Sigmoid colon (tissue), 3 donors: ENCODE data around the gene PROC.

Experiments
- POLR2A ChIP-seq, 2 donors: fragments of 450-650 bp; IDR thresholded peaks; one replicate each; pipeline ENCODE4 v1.6.1; 2016; ENCODE audit warnings: antibody characterized with exemption in 2 of 2, mild to moderate bottlenecking in 2 of 2, moderate library complexity in 2 of 2
- TF ChIP-seq, protein P1 (sequence below), 4 experiments: fragments of 450-650 bp in 3 of 4; fragments of 200-600 bp in 1 of 4; IDR thresholded peaks; one replicate each; pipeline ENCODE4 v1.5.1; 2016 to 2019; ENCODE audit warnings: antibody characterized with exemption in 4 of 4, mild to moderate bottlenecking in 3 of 4, moderate library complexity in 2 of 4

DNA sequence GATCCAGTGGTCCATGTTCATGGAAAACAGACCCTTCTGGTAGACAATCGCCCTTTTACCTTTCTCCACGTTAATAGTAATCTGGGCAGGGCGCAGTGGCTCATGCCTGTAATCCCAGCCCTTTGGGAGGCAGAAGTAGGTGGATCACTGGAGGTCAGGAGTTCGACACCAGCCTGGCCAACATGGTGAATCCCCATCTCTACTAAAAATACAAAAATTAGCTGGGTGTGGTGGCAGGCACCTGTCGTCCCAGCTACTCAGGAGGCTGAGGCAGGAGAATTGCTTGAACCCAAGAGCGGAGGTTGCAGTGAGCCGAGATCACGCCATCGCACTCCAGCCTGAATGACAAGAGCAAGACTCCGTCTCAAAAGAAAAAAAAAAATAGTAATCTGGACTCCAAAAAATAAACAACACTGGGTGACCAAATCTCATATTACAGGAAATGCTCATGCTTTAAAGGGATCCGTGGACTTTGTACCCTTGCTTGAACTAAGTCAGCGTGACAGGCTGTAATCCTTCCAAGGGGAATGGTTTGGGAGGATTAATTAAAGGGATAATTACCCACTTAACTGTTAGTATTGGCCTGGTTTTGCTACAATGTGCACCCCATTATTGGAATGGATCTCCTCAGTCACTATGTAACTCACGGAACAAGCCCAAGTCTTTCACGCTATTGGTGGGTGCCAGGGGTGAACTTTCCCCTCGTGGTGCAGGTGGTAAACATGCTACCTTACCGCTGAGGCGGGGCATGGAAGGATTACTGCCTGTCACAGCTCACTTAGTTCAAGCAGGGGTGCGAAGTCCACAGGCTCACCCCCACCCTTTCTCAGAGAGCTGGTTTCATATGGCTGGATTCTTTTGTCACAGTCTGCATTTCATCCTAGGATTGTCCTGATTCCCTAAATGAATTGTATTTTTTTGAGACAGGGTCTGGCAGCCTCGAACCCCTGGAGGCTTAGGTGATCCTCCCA, 36.7 kb downstream of the PROC start:
- TF ChIP-seq, protein P1, sequence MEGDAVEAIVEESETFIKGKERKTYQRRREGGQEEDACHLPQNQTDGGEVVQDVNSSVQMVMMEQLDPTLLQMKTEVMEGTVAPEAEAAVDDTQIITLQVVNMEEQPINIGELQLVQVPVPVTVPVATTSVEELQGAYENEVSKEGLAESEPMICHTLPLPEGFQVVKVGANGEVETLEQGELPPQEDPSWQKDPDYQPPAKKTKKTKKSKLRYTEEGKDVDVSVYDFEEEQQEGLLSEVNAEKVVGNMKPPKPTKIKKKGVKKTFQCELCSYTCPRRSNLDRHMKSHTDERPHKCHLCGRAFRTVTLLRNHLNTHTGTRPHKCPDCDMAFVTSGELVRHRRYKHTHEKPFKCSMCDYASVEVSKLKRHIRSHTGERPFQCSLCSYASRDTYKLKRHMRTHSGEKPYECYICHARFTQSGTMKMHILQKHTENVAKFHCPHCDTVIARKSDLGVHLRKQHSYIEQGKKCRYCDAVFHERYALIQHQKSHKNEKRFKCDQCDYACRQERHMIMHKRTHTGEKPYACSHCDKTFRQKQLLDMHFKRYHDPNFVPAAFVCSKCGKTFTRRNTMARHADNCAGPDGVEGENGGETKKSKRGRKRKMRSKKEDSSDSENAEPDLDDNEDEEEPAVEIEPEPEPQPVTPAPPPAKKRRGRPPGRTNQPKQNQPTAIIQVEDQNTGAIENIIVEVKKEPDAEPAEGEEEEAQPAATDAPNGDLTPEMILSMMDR (IDR thresholded peaks at IDR 0.05), result no peak
- no peak for TF ChIP-seq POLR2A (IDR thresholded peaks at IDR 0.05)
